Tibial nerve (tissue), 4 donors: ENCODE measurements around the gene TTC3.

Experiments
- EP300 ChIP-seq, 2 donors: sonication (generic); formaldehyde crosslinking; IDR thresholded peaks; one replicate each; pipeline ENCODE4 v1.6.1; 2017; ENCODE audit warnings: antibody characterized with exemption in 2 of 2, mild to moderate bottlenecking in 1 of 2
- TF ChIP-seq, protein P1 (sequence below), 5 experiments: fragments of 200-600 bp in 3 of 5; fragments of 450-650 bp in 2 of 5; sonication (generic) in 3 of 5; IDR thresholded peaks; one replicate each; pipeline ENCODE4 v1.5.1; 2016 to 2019; ENCODE audit warnings: antibody characterized with exemption in 5 of 5, mild to moderate bottlenecking in 3 of 5, moderate library complexity in 2 of 5

GRCh38 chr21:37128076-37128475 lies 55.0 kb downstream of the TTC3 start:
- TF ChIP-seq EP300 (IDR thresholded peaks at IDR 0.05) = no peak
- TF ChIP-seq, protein P1, sequence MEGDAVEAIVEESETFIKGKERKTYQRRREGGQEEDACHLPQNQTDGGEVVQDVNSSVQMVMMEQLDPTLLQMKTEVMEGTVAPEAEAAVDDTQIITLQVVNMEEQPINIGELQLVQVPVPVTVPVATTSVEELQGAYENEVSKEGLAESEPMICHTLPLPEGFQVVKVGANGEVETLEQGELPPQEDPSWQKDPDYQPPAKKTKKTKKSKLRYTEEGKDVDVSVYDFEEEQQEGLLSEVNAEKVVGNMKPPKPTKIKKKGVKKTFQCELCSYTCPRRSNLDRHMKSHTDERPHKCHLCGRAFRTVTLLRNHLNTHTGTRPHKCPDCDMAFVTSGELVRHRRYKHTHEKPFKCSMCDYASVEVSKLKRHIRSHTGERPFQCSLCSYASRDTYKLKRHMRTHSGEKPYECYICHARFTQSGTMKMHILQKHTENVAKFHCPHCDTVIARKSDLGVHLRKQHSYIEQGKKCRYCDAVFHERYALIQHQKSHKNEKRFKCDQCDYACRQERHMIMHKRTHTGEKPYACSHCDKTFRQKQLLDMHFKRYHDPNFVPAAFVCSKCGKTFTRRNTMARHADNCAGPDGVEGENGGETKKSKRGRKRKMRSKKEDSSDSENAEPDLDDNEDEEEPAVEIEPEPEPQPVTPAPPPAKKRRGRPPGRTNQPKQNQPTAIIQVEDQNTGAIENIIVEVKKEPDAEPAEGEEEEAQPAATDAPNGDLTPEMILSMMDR (IDR thresholded peaks at IDR 0.05) = no peak
